AG04450 (cell line): Measurements from ENCODE around the gene CMTM7. TPM values are rescaled to one million over a fixed set of nuclear protein-coding genes. Genes with fewer than 3 reads are reported as not detected.

ENCODE experiments used
- CTCF ChIA-PET: fragments of 300-600, 350-600 bp; formaldehyde crosslinking; extraction: SDS; loops from one replicate; lab custom pipeline; 2022; ENCODE audit warnings: antibody characterized with exemption, inconsistent platforms; lab: Charles Lee
- POLR2A ChIA-PET: fragments of 350-600 bp; formaldehyde crosslinking; extraction: SDS; loops from one replicate; lab custom pipeline; 2021; ENCODE audit warnings: antibody characterized with exemption, inconsistent platforms; lab: Yijun Ruan, JAX
- DNase-seq: peaks from one replicate; pipeline ENCODE4 v3.0.0-alpha.2; 2011; ENCODE audit warnings: low read depth, low spot score
- H3K27ac ChIP-seq: one replicate; pipeline ENCODE4 v1.5.1; 2012; ENCODE audit warnings: low read depth, low read length, control low read depth
- H3K27me3 ChIP-seq: one replicate; pipeline ENCODE4 v1.6.0; 2012; ENCODE audit warnings: low read length; ENCODE audit not compliant: control insufficient read depth, insufficient read depth
- H3K4me3 ChIP-seq: 2 replicates; pipeline ENCODE4 v1.5.1; 2011; ENCODE audit warnings: mild to moderate bottlenecking, low read depth, low read length, control low read depth
- H3K9me3 ChIP-seq: 2 replicates; pipeline ENCODE4 v1.5.1; 2012; ENCODE audit warnings: low read length; ENCODE audit not compliant: control insufficient read depth, insufficient read depth
- polyA plus RNA-seq: library from polyadenylated mRNA; depleted of rRNA; stranded (reverse); fragments of >200 nt; gene quantifications from 2 replicates; pipeline ENCODE4 v1.2.3, GENCODE V29; 2011
- TF ChIP-seq, protein P1 (sequence below): IDR thresholded peaks from 2 replicates; pipeline ENCODE4 v1.5.1; 2011; ENCODE audit warnings: low read depth, low read length, control low read depth, inconsistent platforms

CMTM7 gene
- polyA plus RNA-seq, 1 experiment = 17.3 TPM

DNA sequence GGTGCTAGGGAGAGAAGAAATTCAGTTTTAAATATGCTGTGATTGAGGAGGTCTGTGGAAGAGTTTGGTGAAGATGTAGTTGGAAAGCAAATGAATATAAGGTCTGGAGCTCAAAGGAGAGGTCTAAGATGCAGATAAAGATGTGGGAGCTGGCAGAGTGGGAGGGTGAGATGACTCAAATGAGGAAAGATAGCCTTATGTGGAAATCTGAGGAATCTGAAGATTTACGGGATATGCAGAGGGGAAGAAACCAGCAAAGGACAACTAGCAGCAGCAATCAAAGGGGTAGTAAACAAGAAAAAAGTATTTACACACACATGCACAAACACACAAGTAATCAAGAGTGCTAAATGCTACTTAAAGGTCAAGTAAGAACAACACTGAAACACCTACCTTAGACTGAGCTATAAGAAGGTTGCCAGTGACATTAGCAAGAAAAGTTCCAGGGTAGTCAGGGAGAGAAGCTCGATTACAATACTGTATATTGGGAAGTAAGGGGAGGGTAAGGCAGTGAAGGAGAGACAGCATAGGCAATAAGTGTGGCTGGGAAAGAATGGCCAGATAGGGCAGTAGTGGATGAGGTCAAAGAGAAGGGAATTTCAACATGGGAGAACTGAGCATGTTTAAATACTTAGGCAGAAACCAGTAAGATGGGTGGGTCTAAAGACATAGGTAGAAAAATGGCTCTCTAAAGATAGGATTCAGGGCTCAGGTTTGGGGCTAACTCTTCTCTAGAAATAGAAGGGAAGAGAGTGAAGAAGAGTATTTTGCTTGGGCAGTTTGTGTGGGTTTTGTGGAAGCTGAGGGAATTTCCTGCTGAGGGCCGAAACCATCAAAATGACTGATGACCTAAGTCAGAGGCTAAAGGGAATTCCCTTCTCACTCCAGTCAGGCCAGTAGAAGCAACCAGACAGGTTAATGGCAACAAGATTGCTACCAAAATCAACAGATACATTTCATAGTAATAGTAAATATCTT, 102.1 kb downstream of the CMTM7 start:
- Histone ChIP-seq H3K9me3 (no peaks in the 10 kb centered on the region), H3K4me3 (no peak overlapping the region), H3K27me3 (no peaks in the 10 kb centered on the region), H3K27ac (no peak overlapping the region)
- no peak for DNase-seq
- ChIA-PET POLR2A (no interaction called here), CTCF (interaction anchor here (1.3 kb wide), 1 partner anchor 26 kb away, joined by 9 read pairs; no protein-coding TSS in a partner anchor)
- TF ChIP-seq, protein P1, sequence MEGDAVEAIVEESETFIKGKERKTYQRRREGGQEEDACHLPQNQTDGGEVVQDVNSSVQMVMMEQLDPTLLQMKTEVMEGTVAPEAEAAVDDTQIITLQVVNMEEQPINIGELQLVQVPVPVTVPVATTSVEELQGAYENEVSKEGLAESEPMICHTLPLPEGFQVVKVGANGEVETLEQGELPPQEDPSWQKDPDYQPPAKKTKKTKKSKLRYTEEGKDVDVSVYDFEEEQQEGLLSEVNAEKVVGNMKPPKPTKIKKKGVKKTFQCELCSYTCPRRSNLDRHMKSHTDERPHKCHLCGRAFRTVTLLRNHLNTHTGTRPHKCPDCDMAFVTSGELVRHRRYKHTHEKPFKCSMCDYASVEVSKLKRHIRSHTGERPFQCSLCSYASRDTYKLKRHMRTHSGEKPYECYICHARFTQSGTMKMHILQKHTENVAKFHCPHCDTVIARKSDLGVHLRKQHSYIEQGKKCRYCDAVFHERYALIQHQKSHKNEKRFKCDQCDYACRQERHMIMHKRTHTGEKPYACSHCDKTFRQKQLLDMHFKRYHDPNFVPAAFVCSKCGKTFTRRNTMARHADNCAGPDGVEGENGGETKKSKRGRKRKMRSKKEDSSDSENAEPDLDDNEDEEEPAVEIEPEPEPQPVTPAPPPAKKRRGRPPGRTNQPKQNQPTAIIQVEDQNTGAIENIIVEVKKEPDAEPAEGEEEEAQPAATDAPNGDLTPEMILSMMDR = no peak

DNA sequence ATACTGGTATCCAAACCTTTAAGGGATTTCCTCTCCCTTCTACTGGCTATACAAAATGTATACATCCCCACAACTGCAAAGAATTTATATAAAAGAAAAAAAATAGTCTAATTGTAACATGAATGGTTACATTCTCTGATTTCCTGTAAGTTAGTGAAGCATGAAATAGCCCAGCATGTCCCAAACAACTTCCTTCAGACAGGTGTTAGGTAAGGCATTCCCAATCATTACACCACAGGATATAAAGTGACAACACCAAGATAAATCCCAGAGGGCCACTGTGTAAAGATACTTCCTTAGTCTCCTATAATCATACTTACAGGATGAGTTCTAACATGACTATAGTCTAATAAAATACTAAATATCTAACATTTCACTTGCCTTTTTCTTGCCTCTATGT, 103.4 kb downstream of the CMTM7 start:
- Histone ChIP-seq H3K9me3 (no peaks in the 10 kb centered on the region), H3K27me3 (no peaks in the 10 kb centered on the region), H3K27ac (no peak overlapping the region), H3K4me3 (no peak overlapping the region)
- ChIA-PET CTCF (no interaction called here), POLR2A (no interaction called here)
- TF ChIP-seq, protein P1 = no peak
- no peak for DNase-seq

DNA sequence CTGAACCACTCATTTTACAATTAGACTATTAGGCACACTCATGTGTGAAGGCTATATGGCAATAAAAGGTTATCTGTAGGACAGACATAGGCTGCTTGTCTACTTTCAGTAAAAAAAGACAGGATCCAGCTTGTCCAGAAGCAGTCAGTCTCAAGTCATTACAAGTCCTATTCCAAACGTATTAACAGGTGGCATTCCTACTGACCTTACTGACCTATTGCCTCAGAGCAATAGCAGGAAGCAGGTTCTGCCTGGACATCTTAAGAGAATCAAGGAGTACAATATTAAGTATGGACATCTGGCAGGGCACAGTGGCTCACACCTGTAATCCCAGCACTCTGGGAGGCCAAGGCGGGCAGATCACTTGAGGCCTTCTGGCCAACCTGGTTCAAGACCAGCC, 104.0 kb downstream of the CMTM7 start:
- TF ChIP-seq, protein P1 = no peak
- Histone ChIP-seq H3K27me3 (no peaks in the 10 kb centered on the region), H3K4me3 (no peak overlapping the region), H3K9me3 (no peaks in the 10 kb centered on the region), H3K27ac (no peak overlapping the region)
- DNase-seq = no peak
- POLR2A ChIA-PET = no interaction called here
- CTCF ChIA-PET = interaction anchor here (1.2 to 1.5 kb wide), 3 partner anchors 15 to 121 kb away, joined by 4 to 7 read pairs (median 5); no protein-coding TSS in a partner anchor

DNA sequence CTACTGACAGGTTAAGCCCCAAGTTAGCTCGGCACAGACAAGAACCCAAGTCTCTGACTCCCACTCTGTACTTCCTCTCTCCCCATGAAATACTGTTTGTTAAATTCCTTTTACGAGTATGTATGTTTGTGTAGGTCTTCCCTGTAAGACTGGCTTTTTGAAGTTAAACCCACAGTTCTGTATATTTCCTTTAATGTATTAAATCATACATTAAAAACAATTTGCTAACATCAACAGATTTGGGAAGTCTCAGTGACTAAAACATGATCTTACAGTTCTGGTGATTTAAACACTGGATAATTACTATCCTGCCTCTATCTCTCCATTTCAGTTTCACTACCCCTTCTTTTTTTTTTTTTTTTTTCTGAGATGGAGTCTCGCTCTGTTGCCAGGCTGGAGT, 106.6 kb downstream of the CMTM7 start:
- H3K27ac ChIP-seq = no peak overlapping the region
- DNase-seq = no peak
- H3K9me3 ChIP-seq = no peaks in the 10 kb centered on the region
- H3K27me3 ChIP-seq = no peaks in the 10 kb centered on the region
- ChIA-PET POLR2A (no interaction called here), CTCF (interaction anchor here (0.6 to 2.3 kb wide), 5 partner anchors 11 to 310 kb away, joined by 3 to 11 read pairs (median 4); no protein-coding TSS in a partner anchor)
- TF ChIP-seq, protein P1 = no peak
- no peak overlapping the region for H3K4me3 ChIP-seq

DNA sequence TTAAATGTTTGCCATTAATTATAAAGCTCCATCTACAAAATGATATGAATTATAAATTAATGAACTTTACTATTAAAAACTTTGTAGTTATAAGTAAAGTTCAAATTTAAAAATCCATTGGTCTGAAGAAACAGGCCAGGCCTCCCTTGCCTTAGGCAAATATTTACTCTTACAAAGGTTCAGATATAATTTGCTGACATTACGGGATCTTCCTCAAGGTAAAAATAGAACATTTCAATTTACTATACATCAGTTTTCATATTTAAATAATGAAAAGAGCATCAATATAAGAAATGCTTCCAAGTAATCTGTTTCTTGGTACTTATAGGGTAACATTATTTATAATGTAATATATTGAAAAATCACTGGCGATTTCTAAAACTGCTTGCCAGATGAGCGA, 107.3 kb downstream of the CMTM7 start:
- Histone ChIP-seq H3K4me3 (no peak overlapping the region), H3K27me3 (no peaks in the 10 kb centered on the region), H3K9me3 (no peaks in the 10 kb centered on the region), H3K27ac (no peak overlapping the region)
- TF ChIP-seq, protein P1 = no peak
- no peak for DNase-seq
- ChIA-PET POLR2A (no interaction called here), CTCF (interaction anchor here (1.5 to 2.3 kb wide), 3 partner anchors 11 to 124 kb away, joined by 6 to 11 read pairs (median 7); no protein-coding TSS in a partner anchor)
